ENCODE results near the gene HTR6.

HTR6 gene

GRCh38 chr1:19728413-19729145 is 63.9 kb downstream of the HTR6 start:
- no peak for FAIRE-seq

- FAIRE-seq, result no peak
These were observed 65.6 kb downstream of the HTR6 start for GRCh38 chr1:19730232-19730631.

Measured in colon (tissue), 2 donors.